AML-193 (cell line): ENCODE data around the gene SLC25A22.

Experiments used
- DNase-seq, 2 experiments: peaks; one replicate each; lab custom pipeline; 2025; lab: John Stamatoyannopoulos, UW

SLC25A22 gene

DNA sequence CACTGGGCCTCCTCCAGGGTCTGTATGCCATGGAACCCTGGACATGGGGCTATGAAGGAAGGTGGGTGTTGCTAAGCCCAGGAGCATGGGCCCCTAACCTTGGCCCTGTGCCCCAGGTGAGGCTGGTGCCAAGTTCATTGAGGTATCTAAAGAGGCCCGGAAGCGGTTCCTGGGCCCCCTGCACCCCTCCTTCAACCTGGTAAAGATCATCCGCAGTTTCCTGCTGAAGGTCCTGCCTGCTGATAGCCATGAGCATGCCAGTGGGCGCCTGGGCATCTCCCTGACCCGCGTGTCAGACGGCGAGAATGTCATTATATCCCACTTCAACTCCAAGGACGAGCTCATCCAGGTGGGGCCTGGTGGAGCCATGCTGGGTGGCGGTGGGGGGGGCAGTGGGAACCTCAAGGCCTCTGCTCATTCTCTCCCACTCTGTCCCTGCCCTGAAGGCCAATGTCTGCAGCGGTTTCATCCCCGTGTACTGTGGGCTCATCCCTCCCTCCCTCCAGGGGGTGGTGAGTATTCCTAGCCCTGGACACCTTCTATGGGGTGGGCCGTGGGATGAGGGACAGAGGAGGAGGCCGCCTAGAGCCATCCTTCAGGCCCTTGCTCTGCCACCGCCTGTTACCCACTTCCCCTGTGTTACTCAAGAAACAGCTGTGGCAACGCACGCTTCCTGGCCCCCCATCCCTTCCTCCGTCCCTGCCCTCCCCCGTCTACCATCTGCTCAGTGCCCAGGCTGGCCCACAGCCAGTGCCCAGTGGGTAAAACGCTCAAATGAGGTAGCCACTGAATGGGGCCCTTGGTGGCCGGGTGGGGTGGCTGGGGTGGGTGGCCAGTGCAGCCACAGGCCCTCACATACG, 23.7 kb upstream of the SLC25A22 start:
- DNase-seq, result peak; percentile 83 to 90

DNA sequence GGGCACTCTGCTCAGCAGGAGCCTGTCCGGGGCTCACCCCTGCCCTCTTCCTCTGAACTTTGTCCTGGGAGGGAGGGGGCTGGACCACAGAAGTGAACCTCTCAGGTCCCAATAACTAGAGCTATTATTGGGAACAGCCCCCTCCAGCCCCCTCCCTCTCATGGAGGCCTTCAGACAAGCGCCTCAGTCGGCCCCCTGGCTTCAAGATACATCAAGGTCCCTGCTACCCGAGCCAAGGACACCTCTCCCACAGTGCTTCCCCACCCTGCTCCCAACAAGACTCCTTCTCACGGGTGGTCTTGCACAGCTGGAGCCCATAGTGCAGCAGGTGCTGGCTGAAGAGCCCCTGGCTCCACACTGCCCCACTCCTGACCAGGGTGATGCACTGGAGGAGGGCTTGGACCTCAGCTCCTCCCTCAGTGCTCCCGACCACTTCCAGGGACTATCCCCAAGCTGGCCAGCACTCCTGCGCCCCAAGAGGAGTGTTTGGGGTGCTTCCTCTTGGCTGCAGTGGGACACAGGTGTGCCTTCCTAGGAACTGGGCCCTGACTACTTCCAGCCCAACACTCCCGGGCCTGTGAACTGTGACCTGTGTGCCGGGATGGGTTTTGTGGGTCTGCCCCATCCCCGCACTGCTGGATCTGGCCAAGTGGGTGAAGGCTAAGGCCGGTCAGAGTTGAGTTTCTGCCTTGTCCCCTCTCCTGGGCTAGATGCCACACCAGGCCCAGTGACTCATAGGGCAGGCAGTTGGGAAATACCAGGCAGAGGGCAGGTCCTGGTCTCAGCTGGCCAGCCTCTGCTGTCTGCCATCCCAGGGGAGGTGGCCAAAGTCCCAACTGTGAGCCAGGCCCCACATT, 22.8 kb upstream of the SLC25A22 start:
- DNase-seq, result peak; percentile 78 to 83

DNA sequence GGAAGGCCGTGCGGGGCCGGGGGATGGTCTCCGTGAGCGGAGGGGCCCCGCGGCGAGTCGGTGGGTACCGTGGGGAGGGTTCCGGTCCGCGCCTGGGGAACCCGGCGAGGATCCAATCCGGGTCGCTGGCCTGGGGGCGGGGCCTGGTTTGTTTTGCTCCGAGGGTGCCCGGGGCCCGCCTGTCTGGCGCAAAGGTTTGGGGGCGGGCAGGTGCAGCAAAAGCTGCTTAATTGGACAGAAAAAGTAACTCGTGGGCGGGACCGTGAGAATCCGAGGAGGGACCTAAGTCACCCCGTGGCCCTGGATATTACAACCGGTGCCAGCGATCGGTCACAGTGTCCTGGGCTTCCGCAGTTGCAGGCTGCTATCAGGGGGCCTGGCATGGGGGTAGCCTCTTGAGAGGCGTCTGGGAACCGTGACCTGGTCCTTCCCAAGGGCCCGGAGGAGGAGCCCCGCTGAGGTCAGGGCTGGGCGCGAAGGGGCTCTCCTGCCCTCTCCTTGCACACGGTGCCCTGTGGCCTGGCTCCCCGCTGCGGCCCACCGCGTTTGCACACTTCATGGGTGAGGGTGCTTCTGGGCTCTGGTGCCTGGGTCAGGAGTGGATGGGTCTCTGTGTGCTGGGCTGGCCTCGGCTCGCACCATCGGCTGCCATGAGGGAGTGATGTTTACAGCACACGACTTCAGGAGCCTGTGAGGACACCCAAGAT, 22.0 kb upstream of the SLC25A22 start:
- peak; percentile 87 to 89 for DNase-seq

DNA sequence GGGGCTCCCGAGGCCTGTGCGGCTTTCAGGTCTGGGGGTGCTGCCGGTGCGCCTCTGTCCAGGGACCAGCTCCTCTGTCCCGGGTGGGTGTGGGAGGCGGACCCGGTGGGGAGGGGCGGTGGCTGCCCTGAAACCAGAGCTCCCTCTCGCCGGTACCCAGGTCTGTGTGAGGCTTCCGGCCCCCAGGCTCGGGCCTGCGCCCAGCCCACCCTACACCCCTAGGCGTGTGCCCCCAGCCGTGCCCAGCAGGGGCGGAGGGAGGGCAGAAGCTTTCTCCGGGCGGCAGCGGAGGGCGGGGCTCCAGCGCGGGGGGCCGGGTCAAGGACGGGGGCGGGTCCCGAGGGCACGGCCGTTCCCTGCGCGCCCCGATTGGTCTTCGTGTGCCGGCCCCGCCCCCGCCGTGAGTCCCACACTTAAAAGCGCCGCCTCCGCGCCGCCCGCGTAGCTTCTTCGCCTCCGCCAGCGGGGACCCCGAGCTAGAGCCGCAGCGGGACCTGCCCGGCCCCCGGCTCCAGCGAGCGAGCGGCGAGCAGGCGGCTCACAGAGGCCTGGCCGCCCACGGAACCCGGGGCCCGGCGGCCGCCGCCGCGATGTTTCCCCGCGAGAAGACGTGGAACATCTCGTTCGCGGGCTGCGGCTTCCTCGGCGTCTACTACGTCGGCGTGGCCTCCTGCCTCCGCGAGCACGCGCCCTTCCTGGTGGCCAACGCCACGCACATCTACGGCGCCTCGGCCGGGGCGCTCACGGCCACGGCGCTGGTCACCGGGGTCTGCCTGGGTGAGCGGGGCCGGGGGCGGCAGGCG, 21.2 kb upstream of the SLC25A22 start:
- peak; percentile 69 to 85 for DNase-seq

DNA sequence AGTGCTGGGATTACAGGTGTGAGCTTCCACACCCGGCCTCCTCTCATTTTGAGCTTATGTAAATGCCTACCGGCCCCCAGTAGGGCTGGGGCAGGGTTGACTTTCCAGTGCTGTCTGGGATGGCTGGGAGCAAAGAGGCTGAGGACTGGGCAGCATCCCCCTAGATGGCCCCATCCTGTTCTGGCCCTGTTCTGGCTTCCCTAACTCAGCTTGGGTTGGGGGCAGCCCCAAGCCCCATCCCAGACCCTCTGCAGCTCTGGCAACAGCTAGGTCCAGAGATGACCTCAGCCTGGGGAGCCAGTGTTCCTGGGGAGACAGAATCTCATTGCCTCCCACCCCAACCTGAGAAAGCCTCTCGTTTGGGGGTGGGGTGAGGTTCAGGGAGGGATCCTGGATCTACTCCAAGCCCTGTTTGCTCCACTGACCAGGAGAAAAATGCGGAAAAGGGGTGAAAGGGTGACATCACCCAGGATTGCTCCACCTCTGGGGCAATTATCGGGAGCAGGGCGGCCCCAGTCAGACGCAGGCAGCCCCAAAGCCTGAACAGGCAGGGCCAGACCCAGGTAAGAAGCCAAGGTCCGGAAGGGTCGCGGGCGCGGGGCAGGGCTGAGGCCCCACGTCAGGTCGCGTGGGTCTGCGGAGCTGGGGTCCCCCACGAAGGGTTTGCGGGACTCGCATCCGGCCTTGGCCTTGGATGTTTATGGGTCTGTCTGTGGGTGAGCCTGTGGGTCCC, 20.5 kb upstream of the SLC25A22 start, which contains the start of gene PNPLA2:
TSS of gene PNPLA2 (plus strand) at position 519 of the 733 bp plus-strand sequence. CDS start 805 bp downstream, outside the sequence.
- no peak for DNase-seq

DNA sequence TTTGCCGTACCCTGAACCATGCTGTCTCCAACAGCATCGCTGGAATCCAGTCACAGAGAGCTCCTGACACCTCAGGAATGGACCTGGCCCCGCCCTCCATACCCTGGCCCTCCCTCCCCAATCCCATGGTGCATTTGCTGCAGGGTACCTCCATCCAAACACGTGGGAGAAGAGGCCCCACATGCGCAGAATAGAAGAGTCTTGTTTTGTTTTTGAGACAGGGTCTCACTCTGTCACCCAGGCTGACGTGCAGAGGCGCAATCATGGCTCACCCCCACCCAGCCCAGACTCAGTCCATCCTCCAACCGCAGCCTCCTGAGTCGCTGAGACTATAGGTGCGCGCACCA, 18.3 kb upstream of the SLC25A22 start:
- DNase-seq, result no peak

DNA sequence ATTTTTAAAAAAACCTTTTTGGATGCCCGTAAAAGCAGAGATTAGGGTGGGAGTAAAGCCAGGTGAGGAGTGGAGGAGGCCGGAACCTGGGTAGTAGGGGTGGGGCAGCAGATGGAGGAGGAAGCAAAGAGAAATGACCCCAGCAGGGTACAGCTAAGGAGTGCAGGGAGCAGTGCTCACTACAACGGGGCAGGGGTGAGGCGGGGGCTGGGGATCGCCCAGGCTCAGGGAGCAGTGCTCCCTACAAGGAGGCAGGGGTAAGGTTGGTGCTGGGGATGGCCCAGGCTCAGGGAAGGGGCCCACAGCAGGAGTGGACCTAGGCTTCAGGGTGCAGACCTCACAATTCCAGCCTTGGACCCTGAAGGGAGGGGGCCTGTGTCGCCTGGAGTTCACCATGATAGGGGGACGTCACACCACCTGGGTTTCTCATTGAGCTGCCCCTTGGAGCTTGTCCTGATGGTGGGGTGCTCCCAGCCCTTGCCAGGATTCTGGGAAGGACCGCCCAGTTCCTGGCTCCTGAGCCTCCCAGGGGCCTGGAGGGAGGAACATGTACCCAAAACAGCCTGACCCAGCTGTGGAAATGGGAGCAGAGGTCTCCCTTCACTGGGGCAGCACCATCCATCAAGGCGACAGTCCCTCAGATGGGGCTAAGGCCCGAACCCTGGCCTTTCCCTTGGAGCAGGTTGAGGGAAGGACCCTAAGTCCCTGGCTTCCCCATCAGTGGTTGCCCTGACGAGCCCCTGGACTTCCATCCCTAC, 17.8 kb upstream of the SLC25A22 start:
- no peak for DNase-seq

DNA sequence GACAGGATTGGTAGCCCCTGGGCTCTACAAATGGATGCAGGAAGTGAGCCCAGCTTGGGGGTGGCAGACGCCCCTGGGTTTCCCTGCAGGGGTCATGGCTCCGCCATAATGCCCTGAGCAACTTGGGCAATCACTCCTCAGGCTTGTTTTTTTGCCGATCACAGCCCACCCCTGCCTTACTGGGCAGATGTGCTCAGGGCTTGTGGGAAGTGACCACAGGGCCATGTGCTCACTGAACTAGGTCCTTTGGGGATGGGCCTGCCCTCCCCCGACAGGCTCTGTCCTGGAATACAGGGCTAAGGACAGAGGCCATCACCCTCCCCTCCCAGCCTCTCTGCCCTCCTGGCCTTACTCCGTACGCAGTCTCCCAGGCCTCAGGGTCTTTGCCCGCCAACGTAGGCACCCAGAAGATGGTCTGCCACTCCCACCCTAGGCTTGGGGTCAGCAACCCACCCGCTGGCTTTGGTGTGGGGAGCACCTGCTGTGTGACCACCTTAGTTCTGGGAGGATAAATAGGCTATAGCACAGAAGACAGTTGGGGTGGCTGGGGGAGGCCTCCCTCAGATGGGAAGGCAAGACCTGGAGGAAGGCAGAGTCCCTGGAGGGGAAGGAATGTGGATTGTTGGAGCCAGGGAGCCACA, 15.5 kb upstream of the SLC25A22 start:
- no peak for DNase-seq

DNA sequence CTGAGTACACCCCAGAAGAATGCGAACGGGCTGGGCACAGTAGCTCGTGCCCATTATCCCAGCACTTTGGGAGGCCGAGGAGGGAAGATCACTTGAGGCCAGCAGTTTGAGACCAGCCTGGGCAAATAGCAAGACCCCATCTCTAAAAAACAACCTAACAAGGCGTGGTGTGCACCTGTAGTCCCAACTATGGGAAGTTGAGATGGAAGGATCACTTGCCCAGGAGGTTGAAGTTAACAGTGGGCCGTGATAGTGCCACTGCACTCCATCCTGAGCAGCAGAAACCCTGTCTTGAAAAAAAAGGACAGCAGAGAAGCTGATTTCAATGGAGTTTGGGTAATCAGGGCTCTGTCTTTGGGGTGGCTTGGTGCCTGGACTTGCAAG, 15.0 kb upstream of the SLC25A22 start:
- no peak for DNase-seq

DNA sequence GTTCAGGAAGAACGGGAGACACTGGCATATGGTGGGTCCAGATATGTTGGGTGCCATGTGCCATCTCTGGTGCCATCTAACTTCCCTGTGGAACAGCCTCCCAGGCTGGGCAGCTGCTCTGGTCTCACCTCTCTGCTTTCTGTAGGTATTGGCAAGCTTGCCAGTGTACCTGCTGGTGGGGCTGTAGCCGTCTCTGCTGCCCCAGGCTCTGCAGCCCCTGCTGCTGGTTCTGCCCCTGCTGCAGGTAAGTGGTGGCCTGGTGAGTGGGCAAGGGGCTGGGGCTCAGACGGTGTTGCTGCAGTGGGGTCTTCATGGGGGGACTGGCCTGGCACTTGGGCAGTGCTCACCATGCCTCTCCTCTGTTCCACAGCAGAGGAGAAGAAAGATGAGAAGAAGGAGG, 14.3 kb upstream of the SLC25A22 start:
- no peak for DNase-seq

DNA sequence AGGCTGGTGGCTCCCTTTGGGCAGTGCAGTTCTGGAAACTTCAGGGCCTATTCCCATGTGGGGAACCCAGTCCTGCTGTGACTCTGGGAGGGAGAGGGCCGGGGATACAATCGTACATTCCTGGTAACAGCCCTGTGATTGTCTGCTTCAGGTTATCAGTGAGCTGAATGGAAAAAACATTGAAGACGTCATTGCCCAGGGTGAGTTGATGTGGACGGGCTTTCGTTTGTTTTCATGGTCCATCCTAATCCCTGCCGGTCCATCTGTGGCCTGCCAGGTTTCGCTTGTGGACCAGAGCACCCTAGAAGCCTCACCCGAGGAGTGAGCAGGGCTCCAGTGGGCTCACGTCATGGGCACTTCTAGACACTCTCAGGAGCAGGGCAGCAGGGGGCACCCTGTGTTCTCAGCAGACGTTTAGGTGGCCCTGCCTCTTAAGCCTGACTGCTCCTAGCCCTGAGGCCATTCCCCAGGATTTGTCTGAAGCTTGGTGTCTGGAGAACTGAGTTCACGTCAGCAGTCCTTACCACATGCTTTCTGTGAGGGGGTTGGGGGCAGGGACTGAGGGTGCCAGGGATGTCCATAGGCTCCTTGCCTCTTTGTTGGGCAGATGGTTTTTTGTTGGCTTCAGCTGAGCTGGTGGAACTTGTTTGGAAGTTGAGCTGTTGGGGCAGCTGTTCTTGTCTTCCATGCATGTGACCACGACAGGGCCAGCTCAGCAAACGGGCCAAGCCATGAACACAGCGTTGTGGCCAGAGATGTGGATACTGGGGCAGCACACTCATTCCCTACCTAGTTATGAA, 13.6 kb upstream of the SLC25A22 start:
- DNase-seq, result peak in 1 of 2 experiments; percentile 7

DNA sequence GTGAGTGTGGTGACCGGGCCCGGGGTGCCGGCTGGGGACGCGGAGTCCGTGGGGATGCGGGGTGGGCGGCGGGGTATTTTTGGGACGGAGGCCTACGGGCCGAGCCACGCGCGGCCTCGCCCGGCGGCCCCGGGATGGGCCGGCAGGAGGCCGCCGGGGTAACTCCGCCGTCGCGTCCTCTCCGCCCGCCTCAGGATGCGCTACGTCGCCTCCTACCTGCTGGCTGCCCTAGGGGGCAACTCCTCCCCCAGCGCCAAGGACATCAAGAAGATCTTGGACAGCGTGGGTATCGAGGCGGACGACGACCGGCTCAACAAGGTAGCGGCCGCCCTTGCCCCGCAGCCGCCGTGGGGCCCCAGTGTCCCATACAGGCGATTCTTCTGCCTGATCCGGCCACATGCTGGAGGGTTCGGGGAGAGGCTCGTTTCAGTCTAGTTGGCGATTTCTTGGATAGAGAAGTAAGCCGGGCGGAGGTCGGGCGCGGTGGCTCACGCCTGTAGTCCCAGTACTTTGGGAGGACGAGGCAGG, 12.0 kb upstream of the SLC25A22 start:
- DNase-seq, result no peak

DNA sequence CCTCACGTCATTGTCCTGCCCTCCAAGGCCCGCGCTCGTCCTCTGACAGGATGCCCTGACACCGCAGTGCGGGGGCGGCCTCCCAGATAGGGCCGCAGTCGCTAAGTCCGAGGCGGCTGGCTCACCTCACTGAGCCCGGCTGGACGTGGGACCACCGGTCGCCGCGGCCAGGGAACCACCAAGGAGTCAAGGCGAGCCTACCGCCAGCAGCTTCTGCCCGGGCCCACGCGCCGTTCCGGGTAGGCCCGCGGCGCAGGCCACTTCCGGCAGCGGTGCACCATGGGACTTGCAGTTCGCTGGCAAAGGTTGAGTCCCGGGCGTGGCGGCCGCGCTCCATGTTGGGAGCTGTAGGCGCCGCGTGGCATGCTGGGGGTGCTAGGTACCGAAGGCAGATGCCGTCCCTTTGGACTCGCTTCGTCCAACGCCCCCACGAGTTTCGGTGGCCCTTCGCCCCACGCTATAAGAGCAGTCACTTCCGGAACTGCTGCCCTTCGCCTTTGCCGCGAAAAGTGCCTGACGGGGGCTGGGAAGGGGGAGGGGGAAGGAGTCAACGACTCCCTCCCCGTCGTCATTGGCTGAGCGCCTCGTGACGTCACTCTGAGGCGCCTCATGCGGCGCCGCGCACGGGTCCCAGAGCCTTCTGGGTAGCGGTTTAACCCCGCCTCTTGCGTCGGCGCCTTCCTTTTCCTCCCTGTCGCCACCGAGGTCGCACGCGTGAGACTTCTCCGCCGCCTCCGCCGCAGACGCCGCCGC, 11.4 kb upstream of the SLC25A22 start, which contains the start of gene RPLP2:
TSS of gene RPLP2 (plus strand) at position 681 of the 753 bp plus-strand sequence. CDS start 268 bp downstream, outside the sequence.
- DNase-seq, result peak; percentile 87 to 88

DNA sequence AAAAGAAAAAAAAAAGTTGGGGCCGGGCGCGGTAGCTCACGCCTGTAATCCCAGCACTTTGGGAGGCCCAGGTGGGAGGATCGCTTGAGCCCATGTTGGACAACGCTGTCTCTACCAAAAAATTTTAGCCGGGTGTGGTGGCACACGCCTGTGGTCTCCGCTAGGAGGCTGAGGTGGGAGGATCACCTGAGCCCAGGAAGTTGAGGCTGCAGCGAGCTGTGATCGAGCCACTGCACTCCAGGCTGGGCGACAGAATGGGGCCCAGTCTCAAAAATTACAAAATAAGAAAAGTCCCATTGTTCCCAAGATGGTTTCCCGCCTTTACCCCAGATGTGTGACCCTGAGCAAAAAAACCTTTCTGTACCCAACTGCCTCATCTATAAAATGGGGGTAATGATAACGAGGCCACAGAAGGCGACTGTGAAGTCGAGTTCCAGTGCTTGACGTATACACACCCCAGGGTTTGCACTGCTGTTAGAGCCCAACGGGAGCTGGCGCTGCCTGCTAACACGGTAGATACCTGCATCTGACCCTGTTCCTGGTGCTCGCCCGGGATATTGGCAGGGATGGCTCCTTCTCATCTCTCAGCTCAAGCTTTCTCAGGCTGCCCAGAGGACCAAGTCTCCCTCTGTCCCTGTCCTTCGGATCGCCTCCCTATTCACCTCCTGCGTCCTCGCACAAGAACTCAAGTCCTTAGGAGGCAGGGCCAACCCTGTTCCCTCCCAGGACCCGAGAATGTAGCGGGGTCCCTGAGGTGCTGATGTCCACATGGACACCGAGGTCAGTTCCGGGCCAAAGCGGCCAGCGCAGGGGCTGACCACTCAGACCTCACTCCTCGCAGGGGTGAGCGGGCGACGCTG, 10.6 kb upstream of the SLC25A22 start:
- no peak for DNase-seq

DNA sequence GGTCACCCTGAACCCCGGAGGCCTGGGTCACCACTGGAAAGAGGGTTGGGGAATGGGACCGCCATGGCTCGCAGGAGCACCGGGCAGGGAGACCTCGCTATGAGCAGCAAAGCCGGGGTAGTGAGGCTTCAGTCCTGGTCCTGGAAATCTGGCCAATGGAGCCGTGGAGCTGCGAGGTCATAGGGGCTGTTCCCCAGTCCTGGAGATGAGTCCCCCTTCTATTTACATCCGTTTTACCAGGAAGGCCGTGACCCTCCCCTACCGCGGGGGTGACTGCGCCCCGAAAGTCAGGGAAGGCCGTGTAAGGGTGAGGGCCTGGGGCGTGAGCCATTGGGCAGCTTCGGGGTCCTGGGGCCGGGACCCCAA, 6.5 kb upstream of the SLC25A22 start:
- DNase-seq, result no peak

DNA sequence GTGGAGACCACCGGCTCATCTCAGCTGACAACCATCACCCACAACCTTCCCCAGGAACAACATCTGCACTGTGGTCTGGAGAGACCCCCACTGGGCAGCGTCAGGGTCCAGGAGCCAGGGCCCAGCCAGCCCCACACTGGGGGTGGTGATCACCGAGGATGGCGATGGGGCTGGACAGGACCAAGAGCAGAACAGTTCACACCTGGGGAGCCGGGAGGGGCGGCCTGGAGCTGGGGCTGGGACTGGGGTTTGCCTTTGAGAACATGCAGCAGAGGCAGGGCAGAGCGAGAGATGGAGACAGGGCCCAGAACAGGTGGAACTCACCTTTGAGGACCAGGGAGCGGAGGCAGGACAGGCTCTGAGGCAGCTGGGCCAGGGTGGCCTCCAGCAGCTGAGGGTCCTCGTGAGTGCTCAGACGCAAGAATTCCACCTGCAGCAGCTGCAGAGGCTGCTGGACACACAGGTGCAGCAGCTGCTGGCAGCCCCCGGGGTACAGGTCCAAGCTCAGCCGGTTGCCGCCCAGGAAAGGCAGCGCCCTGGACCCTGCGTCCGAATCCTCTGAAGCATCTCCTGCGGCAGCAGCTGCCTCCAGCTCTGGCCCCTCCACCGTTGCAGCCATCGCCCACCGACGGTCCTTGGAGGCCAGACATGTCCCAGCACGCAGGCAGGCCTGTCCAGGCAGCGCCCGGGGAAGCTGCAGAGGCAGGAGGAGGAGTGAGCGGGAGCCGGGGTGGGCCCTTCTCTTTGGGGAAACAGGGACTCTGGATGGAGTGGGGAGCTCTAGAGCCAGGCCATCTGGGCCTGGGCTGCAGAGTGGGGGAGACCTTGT, 5.9 kb upstream of the SLC25A22 start:
- DNase-seq, result no peak
